GM18867 (cell line): ENCODE results near the gene CD37.
"Not testable (repeated sequence)": the region's sequence is repeated elsewhere in the genome, so short reads cannot be mapped to it uniquely, and the experiment has no call there.

Source experiments
- ATAC-seq: cut with Tn5 transposase; IDR thresholded peaks from one replicate; pipeline ENCODE4 v1.9.1; 2021; ENCODE audit warnings: mild to moderate bottlenecking, moderate library complexity; ENCODE audit not compliant: unreplicated experiment

Gene CD37

GRCh38 chr19:49373174-49373573 is 38.0 kb downstream of the CD37 start:
- ATAC-seq = not testable (repeated sequence)

GRCh38 chr19:49374665-49375434 is 39.6 kb downstream of the CD37 start:
- no peak for ATAC-seq

GRCh38 chr19:49378512-49378911 is 43.3 kb downstream of the CD37 start:
- no peak for ATAC-seq

GRCh38 chr19:49380391-49380790 is 45.2 kb downstream of the CD37 start:
- ATAC-seq = no peak

GRCh38 chr19:49382639-49383038 is 47.4 kb downstream of the CD37 start:
- ATAC-seq = no peak

GRCh38 chr19:49383599-49383998 is 48.4 kb downstream of the CD37 start:
- ATAC-seq = no peak

- no peak for ATAC-seq
Measured at GRCh38 chr19:49387936-49388372, 52.7 kb downstream of the CD37 start, which contains the start of gene KASH5. Gene KASH5, plus strand, starts transcription at chr19:49388249. Its CDS starts 2,635 bp downstream, at chr19:49390884.

GRCh38 chr19:49389406-49389805 is 54.2 kb downstream of the CD37 start:
- no peak for ATAC-seq
